ENCODE measurements around the gene KRT1.

The KRT1 gene

DNA sequence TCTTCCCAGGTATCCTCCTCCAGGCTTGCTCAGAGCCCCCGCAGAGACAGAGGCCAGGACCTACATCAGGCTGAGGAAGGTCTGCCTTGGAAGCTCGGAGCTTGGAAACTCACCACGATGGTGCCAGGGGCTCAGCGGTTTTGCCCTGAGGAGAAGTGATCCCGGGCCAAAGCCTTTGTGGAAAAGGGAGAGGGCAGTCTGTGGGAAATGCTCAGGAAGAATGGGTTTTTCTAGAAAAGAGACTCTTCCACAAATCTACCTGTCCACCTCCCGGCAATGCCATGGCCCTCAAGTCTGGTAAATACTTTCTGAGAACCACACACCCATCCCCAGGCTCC is 36.2 kb downstream of the KRT1 start:
- no peak overlapping the region for H3K27ac ChIP-seq
- DNase-seq (ENCODE audit: low read depth, low spot score), result no peak

DNA sequence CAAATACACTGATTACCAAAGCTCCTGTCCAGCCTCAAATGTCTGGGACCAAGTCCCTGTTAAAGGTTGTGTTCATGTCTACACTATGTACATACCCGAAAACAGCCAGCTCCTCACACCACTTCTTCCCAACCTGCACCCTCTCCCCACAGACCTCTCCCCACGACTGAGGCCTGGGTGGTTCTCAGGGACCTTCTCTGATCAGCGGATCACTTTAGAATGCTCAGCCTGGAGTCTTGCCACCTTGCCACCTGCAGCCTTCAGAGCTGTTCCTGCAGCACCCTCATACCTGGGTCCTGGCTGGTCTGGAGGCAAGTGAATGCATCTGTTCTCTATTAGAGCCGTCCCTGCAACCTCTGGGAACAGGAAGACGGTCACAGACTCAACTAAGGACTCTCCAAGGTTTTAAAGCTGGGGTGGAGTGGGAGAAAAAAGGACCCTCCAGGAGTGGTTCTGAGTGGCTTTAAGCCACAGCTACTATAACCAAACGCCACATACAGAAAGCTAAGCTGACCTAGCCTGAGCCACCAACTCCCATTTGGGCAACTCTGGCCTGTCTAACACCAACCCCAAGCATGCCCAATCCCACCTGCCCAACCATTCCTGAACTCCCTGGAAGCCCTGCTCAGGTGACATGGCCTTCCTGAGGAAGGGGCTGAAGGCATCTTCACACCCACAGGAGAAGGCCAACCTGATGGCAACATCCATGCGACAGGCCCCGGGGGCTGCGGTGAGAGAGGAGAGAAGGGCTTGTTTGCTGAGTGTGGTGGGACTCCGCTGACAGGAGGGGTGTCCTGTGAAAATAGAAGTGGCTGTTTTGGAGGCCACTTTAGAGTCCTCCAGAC is 36.8 kb downstream of the KRT1 start:
- no peak overlapping the region for H3K27ac ChIP-seq
- no peak for DNase-seq (ENCODE audit: low read depth, low spot score)

DNA sequence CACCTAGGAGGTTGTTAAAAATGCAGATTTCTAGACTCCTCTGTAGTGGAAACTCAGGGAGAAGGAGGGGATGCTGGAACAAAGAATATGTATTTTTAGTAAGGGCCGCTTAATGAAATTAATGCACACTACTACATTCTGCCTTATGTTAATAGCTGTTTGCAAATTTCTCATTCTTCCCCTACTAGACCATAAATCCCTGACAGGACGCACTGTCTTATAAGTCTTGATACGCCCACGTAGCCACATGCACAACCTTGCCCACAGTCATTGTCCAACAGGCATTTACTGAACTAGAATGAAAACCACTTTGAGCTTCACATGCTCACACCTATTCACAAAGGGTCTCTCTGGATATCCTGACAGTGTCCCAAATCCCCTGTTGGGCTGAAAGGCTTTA is 38.7 kb downstream of the KRT1 start:
- no peak for DNase-seq (ENCODE audit: low read depth, low spot score)
- no peak overlapping the region for H3K27ac ChIP-seq

DNA sequence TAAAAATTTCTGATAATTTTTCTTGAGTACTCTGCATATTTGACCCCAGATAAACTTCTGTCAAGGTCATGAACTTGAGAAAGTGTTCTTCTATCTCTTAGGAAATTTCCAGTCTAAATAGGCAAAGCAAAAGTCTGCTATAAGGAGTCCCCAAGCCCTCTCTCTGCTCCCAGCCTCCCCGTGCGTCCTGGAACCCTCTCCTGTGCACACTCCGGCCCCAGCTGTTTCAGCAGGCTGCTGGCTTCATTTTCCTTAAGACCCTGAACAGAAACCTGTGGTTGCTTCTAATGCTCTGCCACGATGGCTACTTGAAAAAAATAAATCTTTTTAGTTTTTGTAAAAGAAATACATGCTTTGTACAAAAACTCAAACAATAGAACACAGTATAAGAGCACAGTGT is 42.9 kb downstream of the KRT1 start:
- H3K27ac ChIP-seq, result no peak overlapping the region
- DNase-seq (ENCODE audit: low read depth, low spot score), result no peak

DNA sequence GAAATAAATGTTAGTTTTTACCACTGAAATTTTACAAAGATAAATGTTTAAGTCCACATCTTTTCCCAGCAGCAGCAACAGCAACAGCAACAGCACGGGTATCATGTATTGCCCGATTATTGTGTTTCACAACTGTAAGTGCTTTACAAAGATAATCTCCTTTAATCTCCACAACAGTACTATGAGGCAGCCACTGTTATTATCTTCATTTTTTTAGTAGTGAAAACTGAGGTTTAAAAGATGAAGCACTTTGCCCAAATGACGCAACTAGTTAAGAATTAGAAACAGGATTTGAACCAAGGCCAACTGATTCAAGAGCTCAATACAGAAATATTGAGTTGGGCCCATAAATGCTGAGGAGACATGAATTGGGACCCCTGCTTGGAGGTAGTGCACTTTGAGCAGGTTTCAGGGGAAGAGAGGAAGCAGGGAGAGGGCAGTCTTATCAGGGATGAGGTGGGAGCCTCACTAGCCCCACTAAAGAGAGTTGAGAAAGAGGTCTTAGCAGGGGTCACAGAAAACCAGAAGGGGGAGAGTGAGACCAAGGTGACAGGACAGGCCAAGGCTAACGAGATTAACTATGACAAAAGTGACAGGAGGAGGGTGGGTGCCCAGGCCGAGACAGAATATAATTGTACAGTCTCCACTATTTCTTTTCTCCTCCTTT is 43.5 kb downstream of the KRT1 start:
- no peak for DNase-seq (ENCODE audit: low read depth, low spot score)
- no peak overlapping the region for H3K27ac ChIP-seq

DNA sequence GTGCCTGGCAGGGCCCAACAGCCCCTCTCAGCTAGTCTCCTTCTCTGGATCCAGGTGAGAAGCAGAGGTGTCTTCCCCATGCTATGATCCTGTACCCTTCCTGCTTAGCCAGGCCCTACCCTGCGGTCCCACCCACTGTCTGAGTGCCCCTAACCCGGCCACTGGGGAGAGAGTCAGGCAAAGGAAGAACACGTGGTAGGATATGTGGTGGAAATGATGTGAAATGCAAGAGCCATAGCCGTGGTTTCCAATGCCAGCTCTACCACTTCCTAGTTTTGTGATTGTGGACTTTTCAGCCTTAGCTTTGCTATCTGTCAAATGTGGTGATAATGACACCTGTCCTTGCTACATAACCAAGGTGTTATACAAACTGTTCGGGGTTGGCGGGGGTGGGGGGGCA is 44.0 kb downstream of the KRT1 start:
- no peak for DNase-seq (ENCODE audit: low read depth, low spot score)

DNA sequence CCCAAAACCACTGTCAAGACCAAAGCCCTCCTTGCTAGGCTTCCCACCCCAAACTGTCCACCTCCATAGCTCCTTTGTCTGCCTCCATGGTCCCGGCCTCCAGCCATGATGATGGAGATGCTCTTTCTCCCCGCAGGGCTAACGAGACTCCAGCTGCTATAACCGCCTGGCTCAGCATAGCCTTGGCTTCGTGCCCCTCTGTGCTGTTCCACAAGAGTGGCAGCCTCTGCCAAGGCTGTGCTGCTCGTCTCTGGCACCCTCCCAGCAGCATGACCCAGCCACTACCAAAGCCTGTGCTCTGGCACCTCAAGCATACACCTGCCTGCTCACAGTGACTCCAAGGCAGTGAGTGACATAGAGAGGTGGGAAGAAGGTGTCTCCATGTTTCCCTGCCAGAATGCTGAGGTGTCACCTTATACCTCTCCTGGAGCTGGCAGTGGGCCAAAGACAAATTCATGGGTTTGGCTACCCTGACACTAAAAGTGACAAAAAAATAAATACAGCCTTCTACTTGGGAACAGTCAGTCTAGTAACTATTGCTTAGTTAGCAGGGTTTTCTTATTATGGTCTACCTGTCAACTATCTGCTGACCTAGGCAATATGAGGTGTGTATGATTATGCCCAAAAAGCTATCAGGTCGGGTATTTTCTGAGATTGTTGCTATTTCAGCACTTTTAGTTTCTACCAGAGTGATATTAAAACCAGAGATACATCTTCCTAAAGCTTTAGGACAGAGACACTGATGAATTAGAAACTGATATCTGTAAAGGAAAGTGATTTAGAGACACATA is 45.7 kb downstream of the KRT1 start:
- no peak for DNase-seq (ENCODE audit: low read depth, low spot score)
- H3K27ac ChIP-seq, result no peak overlapping the region

More for the DNA sequence above, 44.0 kb downstream of the KRT1 start:
- no peak overlapping the region for H3K27ac ChIP-seq

DNA sequence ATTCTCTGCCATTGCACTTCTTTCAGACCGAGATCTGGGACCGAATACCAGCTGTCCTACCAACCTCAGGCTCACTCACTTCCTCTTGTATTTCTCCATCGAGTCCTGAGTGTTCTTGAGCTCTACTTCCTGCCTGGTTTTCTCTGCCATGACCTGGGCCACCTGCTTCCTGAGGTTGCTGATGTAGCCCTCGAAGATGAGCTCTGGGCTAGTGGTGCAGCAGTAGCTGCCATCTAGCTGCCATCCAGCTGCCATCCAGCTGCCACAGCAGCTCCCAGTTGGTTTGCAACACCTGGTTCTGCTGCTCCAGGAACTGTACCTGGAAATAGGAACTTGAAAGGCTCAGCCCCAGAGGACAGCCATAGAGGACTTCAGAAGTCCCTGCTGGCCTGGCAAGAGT is 46.8 kb downstream of the KRT1 start:
- DNase-seq (ENCODE audit: low read depth, low spot score), result no peak
- H3K27ac ChIP-seq, result no peak overlapping the region

DNA sequence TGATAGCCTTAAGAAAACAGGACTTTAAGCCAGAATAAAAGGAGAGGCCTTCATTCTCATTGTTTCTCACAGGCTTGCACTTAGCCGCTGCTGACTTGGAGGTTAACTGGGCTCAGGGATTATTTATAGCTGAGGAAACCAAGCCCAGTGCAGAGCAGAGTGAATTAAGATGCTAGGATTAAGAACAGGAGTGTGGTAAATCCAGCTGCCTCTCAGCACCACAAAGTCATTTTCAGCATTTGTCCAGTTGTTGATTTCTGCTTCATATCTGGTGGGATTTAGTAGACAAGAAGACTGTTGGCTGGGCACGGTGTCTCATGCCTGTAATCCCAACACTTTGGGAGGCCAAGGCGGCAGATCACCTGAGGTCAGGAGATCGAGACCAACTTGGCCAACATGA is 47.6 kb downstream of the KRT1 start:
- H3K27ac ChIP-seq, result no peak overlapping the region
- DNase-seq (ENCODE audit: low read depth, low spot score), result no peak

DNA sequence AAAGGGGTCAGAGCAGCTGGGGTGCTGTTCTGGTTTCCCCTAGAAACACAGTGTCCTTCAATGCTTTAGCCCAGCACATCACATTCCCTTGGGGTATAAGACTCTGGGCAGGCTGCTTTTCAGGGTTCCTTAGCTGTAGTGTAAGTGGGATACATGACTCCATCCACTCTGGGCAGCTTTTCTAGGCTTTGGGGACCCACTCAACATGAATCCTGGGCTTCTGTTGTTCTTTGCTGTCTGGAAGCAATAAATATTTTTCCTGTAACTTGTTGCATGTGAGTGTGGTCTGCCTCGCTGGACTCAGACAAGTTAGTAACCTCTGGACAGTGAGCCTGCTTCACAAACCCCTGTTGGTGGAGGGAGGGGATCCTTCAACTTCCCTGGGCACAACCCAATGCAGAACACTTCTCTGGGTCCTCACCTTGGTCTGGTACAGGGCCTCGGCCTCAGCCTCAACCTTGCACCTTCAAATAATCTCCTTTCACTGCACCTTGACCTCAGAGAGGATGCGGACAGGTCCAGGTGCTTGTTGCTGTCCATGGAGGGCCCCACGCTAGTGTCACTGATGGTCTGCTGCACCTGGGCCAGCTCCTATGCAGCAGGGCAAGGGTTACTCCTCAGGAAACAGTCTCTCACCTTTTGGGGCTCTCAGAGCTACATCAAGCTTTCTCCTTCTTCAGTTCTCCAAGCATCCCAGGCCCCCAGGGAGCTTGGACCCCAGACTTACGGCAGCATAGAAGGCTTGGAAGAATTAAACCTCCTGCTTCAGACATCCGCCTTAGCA is 48.3 kb downstream of the KRT1 start:
- H3K27ac ChIP-seq, result no peak overlapping the region
- no peak for DNase-seq (ENCODE audit: low read depth, low spot score)

DNA sequence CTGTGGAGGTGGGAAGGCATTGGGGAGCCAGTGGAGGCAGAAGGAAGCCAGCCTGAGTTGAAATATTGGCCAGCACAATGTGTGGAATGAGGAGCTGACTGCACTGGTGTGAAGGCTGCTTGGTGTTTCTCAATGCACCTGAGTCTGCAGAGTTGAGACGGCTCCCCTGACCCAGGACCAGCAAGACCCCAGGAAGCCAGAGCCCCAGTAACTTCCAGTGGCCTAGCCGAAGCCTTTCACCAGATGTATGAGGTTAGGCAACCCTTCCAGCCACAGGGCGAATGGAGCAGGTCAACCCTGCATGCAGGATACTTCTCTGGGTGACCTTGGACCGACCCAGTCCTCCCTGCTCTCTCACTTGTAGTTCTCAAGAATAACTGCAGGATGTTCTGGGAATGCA is 48.9 kb downstream of the KRT1 start:
- no peak overlapping the region for H3K27ac ChIP-seq
- DNase-seq (ENCODE audit: low read depth, low spot score), result no peak

DNA sequence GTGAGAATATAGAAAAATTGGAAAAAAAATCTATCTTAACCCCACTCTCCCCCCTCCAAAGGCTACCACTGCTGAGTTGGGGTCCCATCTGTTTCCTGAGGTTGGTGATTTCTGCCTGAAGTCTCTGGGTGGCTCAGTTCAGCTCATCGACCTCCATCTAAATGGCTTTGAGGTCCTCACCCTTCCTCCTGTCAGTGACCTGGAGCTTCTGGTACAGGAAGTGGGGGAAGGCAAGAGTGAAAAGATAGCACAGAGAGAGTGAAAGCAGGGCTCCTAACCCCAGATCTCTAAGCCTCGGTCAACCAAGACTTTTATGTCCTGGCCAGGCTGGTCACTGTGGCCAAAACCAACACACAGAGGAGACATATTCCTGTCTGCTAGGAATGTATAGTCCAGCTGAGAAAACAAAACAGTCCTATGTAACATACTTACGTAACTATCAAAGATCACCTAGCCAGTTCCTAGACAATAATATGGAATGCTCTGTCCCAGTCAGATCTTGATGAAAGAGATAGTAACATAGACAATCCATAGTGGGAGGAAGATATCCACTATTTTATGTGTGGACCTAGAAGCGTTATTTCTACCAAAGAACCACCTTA is 49.5 kb downstream of the KRT1 start:
- no peak for DNase-seq (ENCODE audit: low read depth, low spot score)
- H3K27ac ChIP-seq, result no peak overlapping the region

DNA sequence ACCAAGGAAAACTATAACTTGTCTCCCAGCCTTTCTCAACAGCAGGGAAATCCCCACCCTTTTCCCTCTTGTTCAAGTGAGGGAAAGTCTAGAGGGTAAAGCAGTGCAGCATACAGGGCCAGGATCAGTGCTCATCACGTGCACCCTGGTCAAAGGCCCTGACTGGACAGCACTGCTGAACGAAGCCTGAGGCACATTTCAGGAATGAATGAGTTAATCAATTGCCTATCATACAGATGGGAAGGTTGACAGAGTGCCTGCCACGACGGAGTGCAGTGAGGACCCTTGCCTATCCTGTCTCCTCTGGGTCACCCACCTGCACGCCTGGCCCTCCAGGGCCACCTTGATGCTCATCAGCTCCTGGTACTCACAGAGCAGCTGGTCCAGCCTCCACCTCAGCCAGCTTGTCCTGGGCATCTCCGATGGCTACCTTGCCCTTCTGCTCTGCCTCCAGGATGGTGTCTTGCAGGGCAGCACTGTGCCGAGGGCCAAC is 50.2 kb downstream of the KRT1 start:
- DNase-seq (ENCODE audit: low read depth, low spot score), result no peak
- no peak overlapping the region for H3K27ac ChIP-seq

DNA sequence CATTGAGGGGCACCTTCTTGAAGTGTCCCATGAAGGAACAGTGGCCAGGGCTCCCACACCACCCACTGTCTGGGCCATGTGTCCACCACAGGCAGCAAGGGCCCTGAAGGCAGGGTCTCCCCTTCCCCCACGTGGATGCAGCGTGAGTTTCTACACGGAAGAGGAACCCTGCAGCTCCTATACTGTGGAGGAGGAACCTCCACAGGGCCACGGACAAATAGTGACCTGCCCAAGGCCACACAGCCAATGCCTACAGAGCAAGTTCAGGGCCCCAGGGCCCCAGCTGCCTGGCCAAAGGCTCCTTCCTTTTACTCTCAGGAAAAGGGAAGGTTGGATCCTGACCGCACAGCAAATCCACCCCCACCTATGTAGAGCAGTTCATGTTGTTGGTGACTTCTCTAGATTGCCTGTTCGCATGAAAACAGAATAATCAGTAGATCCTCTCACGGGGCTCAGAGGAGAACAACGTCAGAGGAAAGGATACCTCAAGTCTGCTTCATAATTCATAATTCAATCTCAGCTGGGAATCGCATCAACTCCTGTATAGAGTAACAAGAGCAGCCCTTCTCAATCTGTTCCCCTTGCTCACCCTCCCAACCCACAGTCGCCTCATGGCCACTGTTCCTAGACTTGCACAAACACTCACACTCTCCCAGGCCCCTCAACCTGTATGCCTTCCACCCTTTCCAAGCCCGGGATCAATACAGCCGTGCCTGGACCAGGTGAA is 50.8 kb downstream of the KRT1 start:
- no peak overlapping the region for H3K27ac ChIP-seq
- DNase-seq (ENCODE audit: low read depth, low spot score), result no peak

DNA sequence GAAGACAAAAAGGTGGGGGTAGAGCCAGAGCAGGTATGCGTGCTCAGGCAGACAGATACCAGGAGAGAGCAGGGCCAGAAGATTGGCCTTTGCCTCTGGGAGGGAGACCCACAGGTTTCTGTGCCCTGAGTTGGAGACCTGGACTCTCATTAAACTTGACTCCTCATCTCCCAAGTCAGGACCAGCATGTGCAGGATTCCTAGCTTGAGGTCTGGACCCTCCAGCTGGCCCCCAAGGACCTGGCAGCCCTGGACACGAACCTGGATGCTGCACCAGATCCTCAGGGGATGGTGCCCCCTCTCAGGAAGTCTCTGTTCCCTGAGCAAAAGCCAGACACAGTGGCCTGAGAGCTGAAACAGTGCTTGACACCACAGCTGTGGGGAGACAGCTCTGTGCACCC is 51.4 kb downstream of the KRT1 start:
- DNase-seq (ENCODE audit: low read depth, low spot score), result no peak
- H3K27ac ChIP-seq, result no peak overlapping the region

DNA sequence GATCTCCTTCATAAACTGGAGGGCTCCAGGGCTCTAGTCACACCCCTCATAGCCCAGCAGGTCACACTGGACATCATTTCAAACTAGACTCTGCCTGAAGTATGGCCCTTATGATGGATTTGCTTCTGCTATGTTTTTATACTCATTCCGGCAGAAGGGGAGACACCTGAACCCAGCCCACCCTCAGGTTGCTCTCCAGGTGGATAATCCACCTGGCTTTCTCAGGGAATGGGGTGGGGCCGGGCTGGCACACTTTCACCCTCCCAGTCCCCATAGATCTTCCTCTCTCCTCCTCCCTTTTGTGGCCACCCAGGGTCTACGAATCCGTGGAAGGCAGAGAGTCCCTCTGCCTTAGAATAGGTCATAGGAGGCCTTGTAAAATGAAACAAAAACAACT is 52.1 kb downstream of the KRT1 start:
- no peak for DNase-seq (ENCODE audit: low read depth, low spot score)
- no peak overlapping the region for H3K27ac ChIP-seq

DNA sequence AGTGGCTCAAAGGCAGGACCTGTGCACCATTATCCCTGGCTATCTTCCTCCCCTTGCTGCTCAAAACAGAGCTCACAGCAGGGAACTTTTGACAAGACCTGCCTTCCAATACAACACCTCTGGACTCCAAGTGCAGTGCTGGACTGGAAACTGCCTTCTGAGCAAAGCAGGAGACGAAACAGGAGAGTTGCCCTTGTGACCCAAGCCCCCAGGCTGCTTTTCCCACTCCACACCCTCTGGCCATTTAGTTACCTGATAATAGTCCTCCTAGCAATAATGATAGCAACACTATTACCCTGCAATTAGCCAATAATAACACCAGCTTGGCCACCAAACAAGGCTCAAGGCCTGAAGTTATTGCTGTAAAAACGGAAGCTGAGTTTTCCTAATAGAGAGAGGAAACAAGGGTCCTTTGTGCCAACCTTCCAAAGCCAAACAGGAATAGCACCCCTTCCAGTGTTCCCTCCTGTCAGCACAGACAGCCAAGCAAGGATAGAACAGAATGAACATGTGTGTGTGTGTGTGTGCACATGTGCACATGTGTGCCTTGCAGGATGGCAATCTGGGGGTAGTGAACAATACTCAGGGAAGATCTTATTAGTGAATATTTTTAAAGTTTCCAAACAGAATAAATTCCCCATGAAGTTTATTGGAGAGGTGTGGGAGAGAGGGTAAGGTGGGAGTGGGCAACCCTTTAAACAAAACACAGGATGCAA is 52.7 kb downstream of the KRT1 start:
- DNase-seq (ENCODE audit: low read depth, low spot score), result no peak

More for the DNA sequence above, 52.7 kb downstream of the KRT1 start:
- no peak overlapping the region for H3K27ac ChIP-seq
